ENCODE results near the gene CCNJL.
A peak's percentile ranks its signal among the peaks of the same experiment; 100 is the strongest.

CCNJL gene

GRCh38 chr5:160315968-160316367 is 3.6 kb upstream of the CCNJL start:
- DNase-seq (ENCODE audit: insufficient read length, low spot score) = peak; percentile 61
- FAIRE-seq = peak; percentile 65
- TF ChIP-seq POLR2A (IDR thresholded peaks at IDR 0.05; ENCODE audit: low read depth, low read length) = no peak

GRCh38 chr5:160312960-160313727 is 780 bp upstream of the CCNJL start:
- TF ChIP-seq POLR2A (IDR thresholded peaks at IDR 0.05; ENCODE audit: low read depth, low read length) = no peak
- DNase-seq (ENCODE audit: insufficient read length, low spot score) = no peak
- FAIRE-seq = no peak

GRCh38 chr5:160311491-160312133 is 752 bp downstream of the CCNJL start:
- FAIRE-seq = no peak
- no peak for DNase-seq (ENCODE audit: insufficient read length, low spot score)
- peak; percentile 78 for TF ChIP-seq POLR2A (IDR thresholded peaks at IDR 0.05; ENCODE audit: low read depth, low read length)

DNA sequence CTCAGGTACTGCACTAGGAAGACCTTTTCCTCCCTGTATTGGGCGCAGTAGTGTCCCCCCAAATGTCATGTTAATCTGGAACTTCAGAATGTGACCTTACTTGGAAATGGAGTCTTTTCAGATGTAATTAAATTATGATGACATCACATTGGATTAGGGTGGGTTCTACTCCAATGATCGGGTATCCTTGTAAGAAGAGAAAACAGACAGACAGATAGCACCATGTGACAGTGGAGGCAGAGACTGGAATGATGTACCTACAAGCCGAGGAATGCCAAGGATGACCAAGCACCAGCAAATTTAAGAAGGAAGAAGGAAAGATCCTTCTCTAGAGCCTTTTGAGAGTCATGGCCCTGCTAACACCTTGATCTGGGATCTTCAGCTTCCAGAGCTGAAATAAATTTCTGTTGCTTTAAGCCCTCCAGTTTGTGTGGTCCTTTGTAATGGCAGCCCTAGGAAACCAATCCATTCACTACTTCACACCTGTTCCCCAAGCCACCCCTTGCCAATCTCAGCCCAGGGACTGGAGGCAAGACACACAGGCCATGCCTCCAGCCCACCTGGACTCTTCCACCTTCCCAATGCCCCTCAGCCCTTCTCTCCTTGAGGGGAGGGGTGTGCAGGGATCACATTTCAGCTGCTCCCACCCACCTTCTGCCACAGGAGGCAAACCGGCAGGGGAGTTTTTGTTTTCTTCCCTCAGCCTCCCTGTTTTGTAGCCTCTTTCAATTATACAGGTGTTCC is 1.6 kb downstream of the CCNJL start:
- no peak for TF ChIP-seq POLR2A (IDR thresholded peaks at IDR 0.05; ENCODE audit: low read depth, low read length)
- FAIRE-seq (no peak), DNase-seq (ENCODE audit: insufficient read length, low spot score) (no peak)

DNA sequence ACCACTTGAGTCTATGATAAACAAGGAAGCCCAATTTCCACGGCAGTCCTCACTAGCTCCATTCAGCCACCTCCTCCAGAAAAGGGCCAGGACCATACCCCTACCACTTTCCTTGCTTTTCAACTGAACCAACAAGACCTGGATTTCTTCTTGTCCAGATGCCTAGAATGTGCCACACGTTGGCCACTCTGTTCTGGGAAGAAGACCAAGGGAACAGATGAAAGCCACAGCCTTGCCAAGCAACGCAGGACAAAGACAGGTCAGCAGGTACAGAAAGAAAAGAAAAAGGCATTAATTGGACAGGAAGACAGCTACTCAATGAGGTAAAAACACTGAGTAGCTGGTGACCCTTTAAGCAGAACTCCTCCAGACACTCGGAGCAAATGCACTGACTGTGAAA is 2.2 kb downstream of the CCNJL start:
- FAIRE-seq = no peak
- DNase-seq (ENCODE audit: insufficient read length, low spot score) = no peak
- no peak for TF ChIP-seq POLR2A (IDR thresholded peaks at IDR 0.05; ENCODE audit: low read depth, low read length)

- no peak for TF ChIP-seq POLR2A (IDR thresholded peaks at IDR 0.05; ENCODE audit: low read depth, low read length)
- no peak for DNase-seq (ENCODE audit: insufficient read length, low spot score)
- FAIRE-seq = no peak
Observed at GRCh38 chr5:160306696-160307095, 5.7 kb downstream of the CCNJL start.

- DNase-seq (ENCODE audit: insufficient read length, low spot score) = no peak
- no peak for FAIRE-seq
- TF ChIP-seq POLR2A (IDR thresholded peaks at IDR 0.05; ENCODE audit: low read depth, low read length) = no peak
Observed at GRCh38 chr5:160305319-160305718, 7.0 kb downstream of the CCNJL start.

DNA sequence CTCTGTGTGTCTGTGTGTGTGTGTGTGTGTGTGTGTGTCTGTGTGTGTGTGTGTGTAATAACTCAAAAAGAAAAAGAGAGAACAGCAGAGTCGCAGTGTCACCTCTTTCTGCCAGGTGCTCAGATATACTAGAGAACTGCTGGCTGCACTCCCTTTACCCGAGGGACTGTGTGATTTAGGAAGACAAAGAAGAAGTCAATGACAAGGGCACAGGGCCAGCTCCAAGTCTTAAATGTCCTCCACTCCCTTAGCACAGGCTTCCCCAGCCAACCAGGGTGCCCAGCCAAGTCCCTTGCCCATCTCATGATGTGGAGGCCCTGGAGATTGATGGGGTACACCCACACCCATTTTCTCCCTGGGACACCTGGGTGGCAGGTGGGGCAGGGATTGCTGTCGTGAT is 8.7 kb downstream of the CCNJL start:
- FAIRE-seq (no peak), DNase-seq (ENCODE audit: insufficient read length, low spot score) (no peak)
- no peak for TF ChIP-seq POLR2A (IDR thresholded peaks at IDR 0.05; ENCODE audit: low read depth, low read length)

GRCh38 chr5:160298189-160298588 is 14.2 kb downstream of the CCNJL start:
- FAIRE-seq (no peak), DNase-seq (ENCODE audit: insufficient read length, low spot score) (no peak)
- TF ChIP-seq POLR2A (IDR thresholded peaks at IDR 0.05; ENCODE audit: low read depth, low read length) = no peak

GRCh38 chr5:160297776-160298175 is 14.6 kb downstream of the CCNJL start:
- no peak for FAIRE-seq
- TF ChIP-seq POLR2A (IDR thresholded peaks at IDR 0.05; ENCODE audit: low read depth, low read length) = no peak

DNA sequence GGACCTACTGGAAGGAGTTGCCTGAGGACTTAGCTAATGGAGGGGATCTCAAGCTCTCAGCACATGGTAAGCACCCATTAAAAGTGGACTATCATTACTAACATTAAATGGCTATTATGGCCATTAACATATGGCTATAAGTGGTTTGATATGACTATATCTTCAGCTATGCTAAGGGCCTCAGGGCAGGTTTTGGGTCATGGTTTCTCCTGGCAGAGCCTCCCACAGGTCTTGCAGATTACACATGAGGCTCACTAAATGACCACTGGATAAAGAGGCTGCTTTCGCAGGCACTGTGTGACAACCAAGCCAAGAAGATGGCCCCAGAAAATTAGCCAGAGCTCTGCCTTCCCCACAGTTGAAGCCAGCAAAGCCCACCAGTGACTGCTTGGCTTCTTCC is 15.4 kb downstream of the CCNJL start:
- DNase-seq (ENCODE audit: insufficient read length, low spot score) (no peak), FAIRE-seq (no peak)
- TF ChIP-seq POLR2A (IDR thresholded peaks at IDR 0.05; ENCODE audit: low read depth, low read length) = no peak

More at GRCh38 chr5:160297776-160298175, 14.6 kb downstream of the CCNJL start:
- DNase-seq (ENCODE audit: insufficient read length, low spot score) = no peak

GRCh38 chr5:160296496-160296895 is 15.9 kb downstream of the CCNJL start:
- TF ChIP-seq POLR2A (IDR thresholded peaks at IDR 0.05; ENCODE audit: low read depth, low read length) = no peak
- DNase-seq (ENCODE audit: insufficient read length, low spot score) (no peak), FAIRE-seq (no peak)

- DNase-seq (ENCODE audit: insufficient read length, low spot score) (no peak), FAIRE-seq (no peak)
- no peak for TF ChIP-seq POLR2A (IDR thresholded peaks at IDR 0.05; ENCODE audit: low read depth, low read length)
Observed at GRCh38 chr5:160293901-160294561, 18.3 kb downstream of the CCNJL start.

GRCh38 chr5:160293386-160293785 is 19.0 kb downstream of the CCNJL start:
- FAIRE-seq (no peak), DNase-seq (ENCODE audit: insufficient read length, low spot score) (no peak)
- TF ChIP-seq POLR2A (IDR thresholded peaks at IDR 0.05; ENCODE audit: low read depth, low read length) = no peak

All from H54 (cell line).